IPS-18c (cell line): ENCODE results near the gene ZCCHC13.
"Not testable (repeated sequence)": the region's sequence is repeated elsewhere in the genome, so short reads cannot be mapped to it uniquely, and the experiment has no call there.

Experiments used
- H3K4me3 ChIP-seq: 2 replicates; pipeline ENCODE4 v1.7.0; 2013; ENCODE audit warnings: low read depth, mild to moderate bottlenecking, low read length, moderate library complexity; ENCODE audit not compliant: insufficient read depth
- H3K9me3 ChIP-seq: one replicate; pipeline ENCODE4 v1.6.1; 2013; ENCODE audit warnings: mild to moderate bottlenecking, low read length, moderate library complexity; ENCODE audit not compliant: control insufficient read depth, insufficient read depth

Gene ZCCHC13

DNA sequence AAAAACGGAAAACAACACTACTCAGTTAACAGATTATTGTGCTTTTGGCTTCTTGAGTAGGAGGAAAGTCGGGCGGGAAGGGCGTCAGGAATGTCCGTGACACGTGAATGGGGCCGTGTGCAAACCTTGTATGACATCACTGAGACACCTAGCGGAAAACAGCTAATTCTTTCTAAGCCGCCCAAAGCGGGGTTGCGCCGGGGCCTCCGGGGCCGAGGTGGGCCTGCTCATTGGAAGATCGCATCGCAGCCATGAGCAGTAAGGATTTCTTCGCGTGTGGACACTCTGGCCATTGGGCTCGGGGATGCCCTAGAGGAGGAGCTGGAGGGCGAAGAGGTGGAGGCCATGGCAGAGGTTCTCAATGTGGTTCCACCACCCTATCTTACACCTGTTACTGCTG, at the start of gene ZCCHC13:
Gene ZCCHC13 (plus strand): TSS at position 165 of the 400 bp plus-strand sequence. CDS start 87 bp downstream, at position 252.
- no peaks in the 10 kb centered on the region for H3K9me3 ChIP-seq
- no peak within 1 kb of the TSS for H3K4me3 ChIP-seq

DNA sequence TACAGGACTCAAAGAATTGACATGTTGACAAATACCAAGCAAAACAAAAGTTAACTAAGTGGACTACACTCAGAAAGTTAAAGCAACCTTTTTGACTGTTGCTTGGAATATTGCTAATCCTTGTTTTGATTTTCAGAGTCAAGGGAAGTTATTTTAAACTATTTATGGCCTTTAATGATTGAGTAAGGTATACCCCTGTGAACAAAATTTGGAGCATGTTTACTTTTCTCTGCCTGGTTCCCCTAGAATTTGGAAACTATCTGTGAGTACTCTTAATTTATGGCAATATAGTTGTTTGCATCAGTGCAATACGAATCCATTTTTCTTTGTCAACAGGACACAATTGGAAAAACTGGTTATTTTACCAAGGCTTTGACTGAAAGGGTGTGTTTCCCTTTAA, 45.9 kb upstream of the ZCCHC13 start:
- not testable (repeated sequence) for H3K9me3 ChIP-seq, H3K4me3 ChIP-seq

DNA sequence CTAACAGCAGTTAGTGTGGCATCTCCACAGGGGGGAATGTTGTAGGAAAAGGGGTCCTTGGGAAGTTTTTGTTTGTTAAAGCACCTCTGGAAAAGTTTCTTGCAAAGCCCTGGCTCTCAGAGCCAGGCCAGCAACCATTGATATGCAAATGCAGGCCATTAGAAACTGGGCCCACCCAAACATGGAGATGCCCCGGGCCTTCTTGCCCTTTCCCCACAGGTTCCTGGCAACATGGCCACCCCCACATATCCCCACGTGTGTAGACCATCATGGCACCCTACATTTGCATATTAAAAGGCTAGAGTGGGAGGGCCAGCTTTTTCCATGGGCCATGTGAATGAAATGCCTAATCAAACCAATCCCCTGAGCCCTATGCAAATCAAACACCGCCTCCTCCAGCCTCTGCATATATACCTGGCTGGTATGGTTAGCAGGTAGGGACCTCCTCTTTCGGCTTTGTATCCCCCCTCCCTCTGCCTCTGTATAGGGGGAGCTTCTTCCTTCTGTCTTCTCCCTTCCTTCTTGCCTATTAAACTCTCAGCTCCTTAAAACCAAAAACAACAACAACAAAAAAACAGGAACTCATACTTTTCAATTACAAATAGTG, 44.0 kb upstream of the ZCCHC13 start:
- Histone ChIP-seq H3K4me3 (no peak overlapping the region), H3K9me3 (no peaks in the 10 kb centered on the region)

DNA sequence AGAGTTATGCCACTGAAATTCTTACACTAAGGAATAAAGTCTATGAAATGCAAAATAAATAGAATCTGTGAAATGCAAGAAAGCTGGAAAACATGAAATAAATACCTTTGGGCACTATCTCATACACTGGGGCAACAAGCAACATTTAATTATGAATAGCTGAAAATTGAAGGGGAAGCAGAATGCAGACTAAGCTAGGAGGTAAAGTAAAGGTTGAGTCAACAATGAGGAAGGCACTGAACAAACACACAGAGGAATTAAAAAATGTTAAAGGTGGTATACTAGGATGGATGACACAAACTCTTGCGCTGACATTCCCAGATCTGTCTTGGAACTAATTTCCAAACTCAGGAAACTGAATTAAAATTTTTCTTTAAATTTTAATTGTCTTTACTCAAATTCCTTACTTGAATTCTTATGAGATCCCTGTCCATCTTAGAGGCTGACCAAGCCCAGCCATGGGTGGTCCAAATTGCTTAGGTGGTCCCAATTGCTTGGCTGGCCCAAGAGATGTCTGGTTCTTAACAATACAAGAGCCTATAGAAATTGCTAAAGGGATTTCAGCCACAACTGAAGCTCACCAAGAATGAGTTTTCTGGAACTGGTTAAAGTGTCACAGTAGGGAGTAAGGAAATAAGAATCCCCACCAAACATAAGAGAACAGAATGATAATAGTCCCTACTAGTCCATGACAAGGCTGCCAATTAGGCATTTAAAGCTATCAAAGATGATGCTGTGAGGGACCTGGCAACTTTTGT, 41.3 kb upstream of the ZCCHC13 start:
- Histone ChIP-seq H3K4me3 (no peak overlapping the region), H3K9me3 (no peaks in the 10 kb centered on the region)

GRCh38 chrX:74270393-74270792, 33.6 kb upstream of the ZCCHC13 start:
- H3K9me3 ChIP-seq: no peaks in the 10 kb centered on the region

DNA sequence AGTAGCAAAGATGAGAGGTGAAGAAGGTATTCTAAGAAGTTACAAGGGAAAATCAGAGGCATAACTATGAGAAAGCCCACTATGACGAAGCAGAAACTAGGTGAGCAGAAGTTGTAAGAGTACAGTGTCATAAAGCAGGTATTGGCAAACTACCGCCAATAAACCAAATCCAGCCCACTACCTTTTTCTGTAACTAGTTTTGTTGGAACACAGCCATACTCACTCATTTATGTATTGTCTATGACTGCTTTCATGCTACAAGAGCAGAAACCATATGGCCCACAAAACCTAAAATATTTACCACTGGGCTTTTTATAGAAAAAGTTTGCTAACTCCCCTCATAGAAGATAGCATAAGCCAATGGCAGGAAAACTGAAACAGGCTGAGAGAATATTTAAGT, 31.8 kb upstream of the ZCCHC13 start:
- Histone ChIP-seq H3K9me3 (no peaks in the 10 kb centered on the region), H3K4me3 (no peak overlapping the region)

More at GRCh38 chrX:74270393-74270792, 33.6 kb upstream of the ZCCHC13 start:
- no peak overlapping the region for H3K4me3 ChIP-seq

DNA sequence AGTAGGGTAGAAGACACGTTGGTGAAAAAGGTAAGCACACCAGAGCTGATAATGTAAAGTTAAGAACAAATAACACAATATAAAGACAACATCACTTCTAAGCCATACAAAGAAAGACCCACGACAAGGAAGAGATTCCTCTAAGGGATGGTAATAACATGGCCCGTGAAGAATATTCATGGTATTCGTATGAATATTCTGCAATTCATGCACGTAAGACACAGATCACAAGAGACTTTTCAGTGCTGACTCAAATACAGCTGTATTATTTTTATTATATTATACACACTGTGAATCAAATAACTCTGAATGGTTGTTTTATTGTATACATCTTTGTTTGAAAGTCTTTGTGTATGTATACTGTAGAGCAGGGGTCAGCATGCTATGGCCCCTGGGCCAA, 29.5 kb upstream of the ZCCHC13 start:
- Histone ChIP-seq H3K4me3 (no peak overlapping the region), H3K9me3 (no peaks in the 10 kb centered on the region)

DNA sequence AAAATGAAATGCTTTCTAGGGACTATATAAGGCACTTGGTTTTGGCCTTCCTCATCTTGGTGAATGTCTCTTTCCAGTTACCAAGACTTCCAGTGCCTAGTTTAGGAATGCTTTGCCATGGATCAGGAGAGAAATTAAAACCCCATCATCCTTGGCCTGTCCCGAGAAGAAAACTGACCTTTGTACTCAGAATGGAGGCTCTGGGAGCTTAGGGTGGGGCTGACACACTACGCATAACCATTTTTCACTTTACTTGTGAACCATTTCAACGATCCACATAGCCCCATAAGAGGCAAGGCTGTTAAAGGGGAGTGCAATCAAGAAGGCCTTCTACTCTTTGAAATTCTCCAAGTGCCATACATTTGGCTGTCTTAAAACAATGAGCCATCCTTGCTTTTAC, 26.7 kb upstream of the ZCCHC13 start:
- no peaks in the 10 kb centered on the region for H3K9me3 ChIP-seq
- no peak overlapping the region for H3K4me3 ChIP-seq

DNA sequence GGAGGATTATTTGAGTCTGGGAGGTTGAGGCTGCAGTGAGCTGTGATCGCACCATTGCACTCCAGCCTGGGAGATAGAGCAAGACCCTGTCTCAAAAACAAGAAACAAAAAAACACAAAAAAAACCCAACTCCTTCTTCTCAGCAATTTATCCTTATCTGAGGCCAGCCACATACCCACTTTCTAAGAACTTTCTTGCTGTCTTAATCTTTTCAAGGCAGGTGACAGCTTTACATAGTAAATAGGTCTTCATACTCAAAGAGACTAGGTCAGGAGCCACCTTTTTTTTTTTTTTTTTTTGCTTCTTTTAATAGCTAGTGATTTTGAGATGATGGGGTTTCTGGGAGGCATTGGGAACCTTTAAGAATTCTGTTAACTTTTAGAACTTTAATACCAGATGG, 26.1 kb upstream of the ZCCHC13 start:
- Histone ChIP-seq H3K4me3 (no peak overlapping the region), H3K9me3 (no peaks in the 10 kb centered on the region)

DNA sequence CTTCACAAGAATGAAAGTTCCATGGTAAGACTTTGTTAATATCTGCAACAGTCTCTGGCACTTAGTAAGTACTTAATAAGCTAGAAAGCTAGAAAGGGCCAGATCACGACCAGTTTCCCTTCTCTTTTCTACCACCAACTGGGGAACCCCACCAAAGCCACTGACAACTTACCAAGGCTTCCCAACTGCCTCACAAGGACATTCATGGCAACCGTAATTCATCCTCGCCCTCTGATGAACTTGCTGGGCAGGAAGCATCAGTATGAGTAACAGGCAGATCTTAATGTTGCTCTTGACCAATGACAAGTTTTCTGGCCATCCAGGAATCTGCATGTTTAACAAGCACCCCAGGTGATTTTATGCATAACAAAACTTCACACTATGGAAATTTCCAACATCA, 23.2 kb upstream of the ZCCHC13 start:
- no peaks in the 10 kb centered on the region for H3K9me3 ChIP-seq
- no peak overlapping the region for H3K4me3 ChIP-seq

DNA sequence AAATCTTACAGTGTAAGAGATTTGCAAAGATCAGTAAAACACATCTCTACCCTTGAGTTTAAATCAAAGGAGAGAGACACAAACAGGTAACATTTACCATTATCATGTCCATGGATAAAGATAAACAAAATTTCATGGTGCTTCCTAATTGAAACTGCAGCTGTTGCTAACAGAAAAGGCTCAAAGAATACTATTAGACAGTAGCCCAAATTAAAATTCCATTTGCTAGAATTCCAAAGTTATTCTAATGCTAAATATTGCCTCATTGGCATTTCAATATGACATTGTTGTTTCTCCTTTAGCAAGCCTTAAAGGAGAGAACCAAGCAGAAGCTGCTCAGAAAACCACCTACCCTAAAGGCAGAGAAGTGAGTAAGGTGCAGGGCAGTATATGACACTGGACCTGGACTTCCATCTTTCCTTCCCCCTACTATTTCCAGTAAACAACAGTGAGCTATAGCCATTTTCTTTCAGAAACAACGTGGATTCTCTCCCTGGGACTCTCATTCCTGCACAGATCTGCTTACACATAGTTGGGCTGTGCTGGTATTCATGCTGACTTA, 19.5 kb upstream of the ZCCHC13 start:
- H3K4me3 ChIP-seq: no peak overlapping the region
- no peaks in the 10 kb centered on the region for H3K9me3 ChIP-seq

DNA sequence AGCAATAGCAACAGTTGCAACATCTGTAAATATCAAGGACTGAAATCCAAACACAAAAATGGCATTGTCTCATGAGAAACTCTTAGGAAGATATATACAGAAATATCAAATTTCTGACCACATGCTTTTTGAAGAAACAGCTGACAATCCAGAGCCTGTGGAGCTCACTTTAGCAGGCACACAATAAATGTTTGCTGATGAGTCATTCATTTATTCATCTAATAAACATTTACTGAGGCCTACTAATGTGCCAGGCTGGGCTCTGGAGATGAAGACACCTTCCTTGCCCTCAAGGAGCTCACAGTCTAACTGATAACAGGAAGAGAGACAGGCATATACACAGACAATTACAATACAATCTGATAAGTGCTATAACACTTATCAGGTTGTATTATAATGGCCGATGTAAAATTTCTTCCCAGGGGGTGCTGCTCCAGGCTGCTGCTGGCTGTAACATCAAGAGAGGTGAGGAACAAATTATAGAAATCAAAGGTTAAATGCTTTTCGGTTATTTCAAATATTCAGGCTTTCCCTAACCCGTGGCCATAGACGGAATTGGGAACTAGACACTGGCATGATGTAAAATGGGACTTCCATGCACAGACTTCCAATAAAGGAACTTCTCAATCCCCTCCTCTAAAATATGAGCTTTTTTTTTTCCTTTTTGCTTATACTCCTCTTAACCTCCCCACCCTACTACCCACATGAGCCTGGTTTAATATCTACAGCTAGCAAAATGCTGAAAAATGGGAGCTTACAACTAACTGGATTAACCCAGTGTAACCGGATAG, 16.8 kb upstream of the ZCCHC13 start:
- H3K9me3 ChIP-seq: no peaks in the 10 kb centered on the region

GRCh38 chrX:74291577-74291963, 12.4 kb upstream of the ZCCHC13 start:
- Histone ChIP-seq H3K9me3 (peaks cover 4% of the 10 kb centered on the region), H3K4me3 (peak overlapping the region; percentile 64)

More for the DNA sequence above, 16.8 kb upstream of the ZCCHC13 start:
- H3K4me3 ChIP-seq: no peak overlapping the region

- H3K4me3 ChIP-seq: peak overlapping the region; percentile 64
These were observed 11.8 kb upstream of the ZCCHC13 start for GRCh38 chrX:74291964-74292807.

GRCh38 chrX:74292808-74293123, 11.2 kb upstream of the ZCCHC13 start:
- Histone ChIP-seq H3K4me3 (peak overlapping the region; percentile 64), H3K9me3 (peaks cover 4% of the 10 kb centered on the region)

More at GRCh38 chrX:74291964-74292807, 11.8 kb upstream of the ZCCHC13 start:
- H3K9me3 ChIP-seq: peaks cover 4% of the 10 kb centered on the region

- peaks cover 4% of the 10 kb centered on the region for H3K9me3 ChIP-seq
- H3K4me3 ChIP-seq: peak overlapping the region; percentile 64
These were observed 10.5 kb upstream of the ZCCHC13 start for GRCh38 chrX:74293343-74293946.

DNA sequence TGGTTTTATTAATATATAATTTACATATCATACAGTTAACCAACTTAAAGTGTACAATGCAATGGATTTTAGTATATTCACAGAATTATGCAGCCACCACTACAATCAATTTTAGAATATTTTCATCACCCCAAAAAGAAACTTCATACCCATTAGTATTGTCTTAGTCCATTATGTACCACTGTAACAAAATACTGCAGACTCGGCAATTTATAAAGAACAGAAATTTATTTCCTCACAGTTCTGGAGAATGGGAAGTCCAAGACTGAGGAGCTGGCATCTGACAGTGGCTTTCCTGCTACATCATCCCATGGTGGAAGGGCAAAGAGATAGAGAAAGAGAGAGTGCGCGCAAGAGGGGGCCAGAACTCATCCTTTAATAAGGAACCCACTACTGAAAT, 8.9 kb upstream of the ZCCHC13 start:
- Histone ChIP-seq H3K9me3 (peaks cover 4% of the 10 kb centered on the region), H3K4me3 (no peak overlapping the region)
